Osteoblast (primary cell): Measurements from ENCODE around the gene PLIN5. TPM values are rescaled to one million over a fixed set of nuclear protein-coding genes. Genes with fewer than 3 reads are reported as not detected.

Source experiments
- DNase-seq: peaks from one replicate; pipeline ENCODE4 v3.0.0; 2011; ENCODE audit warnings: low spot score, mixed read lengths; ENCODE audit not compliant: insufficient read length; ENCODE audit errors: missing footprints
- H2AFZ ChIP-seq: 2 replicates; pipeline ENCODE4 v1.6.0; 2011; ENCODE audit warnings: mild to moderate bottlenecking, low read length
- H3K27ac ChIP-seq: 2 replicates; pipeline ENCODE4 v1.5.1; 2011; ENCODE audit warnings: mild to moderate bottlenecking, low read depth, low read length, moderate library complexity
- H3K27me3 ChIP-seq: 2 replicates; pipeline ENCODE4 v1.6.0; 2012; ENCODE audit warnings: mild to moderate bottlenecking, control low read depth, inconsistent platforms, low read length, moderate library complexity; ENCODE audit not compliant: insufficient read depth
- H3K36me3 ChIP-seq: 2 replicates; pipeline ENCODE4 v1.5.1; 2011; ENCODE audit warnings: mild to moderate bottlenecking, low read length, control low read depth, moderate library complexity; ENCODE audit not compliant: insufficient read depth
- H3K4me1 ChIP-seq: 2 replicates; pipeline ENCODE4 v1.5.1; 2011; ENCODE audit warnings: mild to moderate bottlenecking, low read length, control low read depth, moderate library complexity; ENCODE audit not compliant: insufficient read depth
- H3K4me2 ChIP-seq: 2 replicates; pipeline ENCODE4 v1.6.0; 2011; ENCODE audit warnings: mild to moderate bottlenecking, low read length; ENCODE audit not compliant: insufficient read depth
- H3K4me3 ChIP-seq: fragments of 200-600 bp; sonication (generic); 3 replicates; pipeline ENCODE4 v1.5.1; 2012; ENCODE audit warnings: mild to moderate bottlenecking, low read length, inconsistent platforms; ENCODE audit not compliant: insufficient read depth
- H3K79me2 ChIP-seq: 2 replicates; pipeline ENCODE4 v1.6.0; 2012; ENCODE audit warnings: mild to moderate bottlenecking, low read length, control low read depth, inconsistent platforms; ENCODE audit not compliant: insufficient read depth
- H3K9me3 ChIP-seq: 2 replicates; pipeline ENCODE4 v1.5.1; 2011; ENCODE audit warnings: low read depth, low read length, control low read depth
- H4K20me1 ChIP-seq: 2 replicates; pipeline ENCODE4 v1.6.0; 2012; ENCODE audit warnings: mild to moderate bottlenecking, low read length, control low read depth; ENCODE audit not compliant: insufficient read depth
- CTCF ChIP-seq: IDR thresholded peaks from 2 replicates; pipeline ENCODE4 v1.5.1; 2011; ENCODE audit warnings: mild to moderate bottlenecking, low read depth, low read length, moderate library complexity; ENCODE audit errors: extremely low read depth
- total RNA-seq: library from RNA; depleted of rRNA; stranded (reverse); fragments of >200 nt; gene quantifications from 2 replicates; pipeline ENCODE4 v1.2.3, GENCODE V29; 2012

PLIN5 gene
- total RNA-seq, 1 donor = 0.36 TPM

DNA sequence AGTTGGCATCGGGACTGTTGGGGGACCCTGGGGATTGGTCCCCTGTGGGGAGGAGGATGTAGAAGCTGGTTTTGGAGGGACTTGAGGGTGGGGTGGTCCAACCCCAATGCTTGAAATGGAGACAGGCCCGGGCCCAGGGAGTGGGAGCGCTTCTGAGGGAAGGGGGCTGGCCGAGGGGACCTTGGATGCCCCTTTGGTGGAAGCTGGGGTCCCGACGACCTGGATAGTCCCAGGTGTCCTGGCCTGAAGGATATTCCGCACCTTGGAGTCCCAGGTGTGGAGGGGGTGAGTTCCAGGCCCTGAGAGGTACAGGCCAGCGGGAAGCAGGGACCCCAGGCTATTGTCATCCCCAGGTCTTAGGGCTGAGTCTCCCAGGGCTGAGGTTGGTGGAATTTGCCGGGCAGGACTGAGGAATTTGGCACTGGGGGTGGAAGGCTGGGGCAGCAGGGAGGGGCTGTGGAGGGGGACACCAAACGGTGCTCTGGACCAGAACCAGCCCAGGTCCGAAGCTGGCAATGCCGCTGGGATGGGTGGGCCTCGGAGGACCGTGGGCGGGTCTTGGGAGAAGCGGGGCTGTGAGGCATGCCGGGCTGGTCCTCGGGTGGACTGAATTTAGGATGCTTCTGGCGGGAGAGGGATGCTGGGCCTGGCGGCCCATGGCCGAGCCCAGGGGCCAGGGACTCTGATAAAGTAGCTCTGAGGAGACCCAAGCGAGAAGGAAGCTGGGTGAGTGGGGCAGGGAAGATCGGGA is 61.1 kb downstream of the PLIN5 start:
- H3K27me3 ChIP-seq = no peaks in the 10 kb centered on the region
- peak; percentile 92 for DNase-seq
- TF ChIP-seq CTCF = no peak
- peak overlapping the region; percentile 12 for H3K27ac ChIP-seq
- H3K79me2 ChIP-seq = peaks cover 49% of the 10 kb centered on the region
- H3K4me1 ChIP-seq = peaks cover 17% of the 10 kb centered on the region
- peaks cover 18% of the 10 kb centered on the region for H4K20me1 ChIP-seq
- H3K36me3 ChIP-seq = peaks cover 26% of the 10 kb centered on the region
- peak overlapping the region; percentile 83 for H3K4me3 ChIP-seq
- no peaks in the 10 kb centered on the region for H3K9me3 ChIP-seq
- H3K4me2 ChIP-seq = peak overlapping the region; percentile 93
- H2AFZ ChIP-seq = peak overlapping the region; percentile 53

DNA sequence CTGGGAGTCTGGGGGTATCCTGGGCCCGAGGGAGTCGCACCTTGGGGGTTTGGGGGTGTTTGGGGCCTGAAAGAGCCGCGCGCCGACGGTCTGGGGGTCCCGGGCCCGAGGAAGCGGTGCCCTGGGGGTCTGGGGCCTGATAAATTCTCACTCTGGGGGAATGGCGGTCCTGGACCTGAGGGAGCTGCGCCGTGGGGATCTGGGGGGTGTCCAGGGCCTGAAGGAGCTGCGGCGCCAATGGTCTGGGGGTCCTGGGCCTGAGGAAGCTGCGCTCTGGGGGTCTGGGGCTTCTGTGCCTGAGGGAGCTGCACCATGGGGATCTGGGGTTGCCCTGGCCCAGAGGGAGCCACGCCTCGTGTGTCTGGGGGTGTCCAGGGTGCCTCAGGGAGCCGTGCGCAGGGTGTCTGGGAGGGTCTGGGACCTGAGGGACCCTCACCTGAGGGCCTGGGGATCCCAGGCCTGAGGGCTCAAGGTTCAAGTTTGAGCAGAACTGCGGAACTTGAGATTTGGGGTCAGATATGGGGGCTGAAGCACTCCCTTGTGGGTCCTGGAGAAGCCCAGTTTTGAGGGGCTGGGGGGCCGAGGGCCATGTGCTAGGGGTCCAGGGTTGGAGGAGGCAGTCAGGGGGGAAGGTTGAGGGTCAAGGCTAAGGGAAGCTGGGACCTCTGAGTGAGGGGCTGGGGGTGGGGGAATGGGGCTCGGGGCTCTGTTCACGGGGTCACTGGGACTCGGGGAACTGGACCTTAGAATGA is 61.8 kb downstream of the PLIN5 start:
- Histone ChIP-seq H3K4me3 (peak overlapping the region; percentile 83), H3K79me2 (peaks cover 49% of the 10 kb centered on the region)

More for the DNA sequence above, 61.8 kb downstream of the PLIN5 start:
- no peak overlapping the region for H2AFZ ChIP-seq
- peak overlapping the region; percentile 51 for H3K27ac ChIP-seq
- peaks cover 17% of the 10 kb centered on the region for H3K4me1 ChIP-seq
- DNase-seq = peak; percentile 81
- H4K20me1 ChIP-seq = peaks cover 18% of the 10 kb centered on the region
- H3K36me3 ChIP-seq = peaks cover 22% of the 10 kb centered on the region
- no peak for TF ChIP-seq CTCF
- peak overlapping the region; percentile 93 for H3K4me2 ChIP-seq
- no peaks in the 10 kb centered on the region for H3K9me3 ChIP-seq
- no peaks in the 10 kb centered on the region for H3K27me3 ChIP-seq

Other genes with a start within 250 kb of the PLIN5 start
- not detected in 2 replicates for gene TMIGD2, start 232.8 kb downstream of the PLIN5 start, total RNA-seq
- 0.29 and 1.1 TPM in 2 replicates for gene FSD1, start 230.6 kb downstream of the PLIN5 start, total RNA-seq
- 2.4 and 2.5 TPM in 2 replicates for gene STAP2, start 196.4 kb downstream of the PLIN5 start, total RNA-seq
- 6.8 and 6.9 TPM in 2 replicates for gene MPND, start 191.7 kb downstream of the PLIN5 start, total RNA-seq
- 83.2 and 84.9 TPM in 2 replicates for gene SH3GL1, start 134.7 kb downstream of the PLIN5 start, total RNA-seq
- gene CHAF1A, start 132.6 kb downstream of the PLIN5 start, total RNA-seq = 3.6 and 5.6 TPM in 2 replicates
- gene UBXN6, start 77.4 kb downstream of the PLIN5 start, total RNA-seq = 120 and 136 TPM in 2 replicates
- 44.2 and 48.5 TPM in 2 replicates for gene HDGFL2, start 62.9 kb downstream of the PLIN5 start, total RNA-seq
- under 0.01 TPM in 2 replicates for gene PLIN4, start 16.7 kb downstream of the PLIN5 start, total RNA-seq
- not detected in 2 replicates for gene LRG1, start 4.8 kb upstream of the PLIN5 start, total RNA-seq
- 0.29 and 0.36 TPM in 2 replicates for gene SEMA6B, start 24.5 kb upstream of the PLIN5 start, total RNA-seq
- 1.8 TPM in 2 replicates for gene TNFAIP8L1, start 104.3 kb upstream of the PLIN5 start, total RNA-seq
- 152 and 161 TPM in 2 replicates for gene MYDGF, start 135.1 kb upstream of the PLIN5 start, total RNA-seq
- 26.5 and 30.4 TPM in 2 replicates for gene DPP9, start 188.6 kb upstream of the PLIN5 start, total RNA-seq